Panc1 (cell line): ENCODE data around the gene HTT. TPM values are rescaled to one million over a fixed set of nuclear protein-coding genes. Genes with fewer than 3 reads are reported as not detected.

Experiments
- ATAC-seq: fragments of 200-7000 bp; cut with Tn5 transposase; 2 replicates; pipeline ENCODE4 v1.9.1; 2020; ENCODE audit warnings: mild to moderate bottlenecking, moderate library complexity
- BruUV-seq: library from RNA; stranded (reverse); fragments of 400-500 nt; replicated peaks from 2 replicates; lab custom pipeline; 2021; lab: Mats Ljungman, UMichigan
- CTCF ChIA-PET: fragments of 300-600 bp; sonication (Branson Sonifier 250); formaldehyde crosslinking; loops from one replicate; lab custom pipeline; 2022; ENCODE audit warnings: antibody characterized with exemption; lab: Charles Lee
- POLR2A ChIA-PET: fragments of 300-600 bp; sonication (Branson Sonifier 250); formaldehyde crosslinking; loops from one replicate; lab custom pipeline; 2022; ENCODE audit warnings: antibody characterized with exemption; lab: Charles Lee
- DNase-seq: peaks from one replicate; pipeline ENCODE4 v3.0.0-alpha.2; 2010; ENCODE audit warnings: low read depth, low spot score
- H3K27ac ChIP-seq: 2 replicates; pipeline ENCODE4 v1.5.1; 2011; ENCODE audit warnings: mild to moderate bottlenecking, low read length, inconsistent platforms
- H3K27me3 ChIP-seq: fragments of 200-500 bp; sonication (Bioruptor generic); 2 replicates; pipeline ENCODE4 v1.6.0; 2014; ENCODE audit warnings: low read length, inconsistent platforms; ENCODE audit not compliant: control insufficient read depth, insufficient read depth
- H3K36me3 ChIP-seq: fragments of 200-500 bp; sonication (Bioruptor generic); 2 replicates; pipeline ENCODE4 v1.5.1; 2014; ENCODE audit warnings: inconsistent platforms, mild to moderate bottlenecking, low read length, moderate library complexity; ENCODE audit not compliant: control insufficient read depth, insufficient read depth
- H3K4me1 ChIP-seq: 2 replicates; pipeline ENCODE4 v1.5.1; 2011; ENCODE audit warnings: inconsistent platforms, mild to moderate bottlenecking, low read length, moderate library complexity; ENCODE audit not compliant: control insufficient read depth, insufficient read depth
- H3K4me3 ChIP-seq, 2 experiments: 2 replicates each; pipeline ENCODE4 v1.5.1; 2011 to 2012; ENCODE audit warnings: low read depth in 2 of 2, low read length in 2 of 2, mild to moderate bottlenecking in 2 of 2, inconsistent platforms in 1 of 2, moderate library complexity in 1 of 2
- H3K9me3 ChIP-seq: fragments of 200-500 bp; sonication (Bioruptor generic); 2 replicates; pipeline ENCODE4 v1.5.1; 2014; ENCODE audit warnings: low read depth, mild to moderate bottlenecking, inconsistent platforms, low read length, moderate library complexity; ENCODE audit not compliant: control insufficient read depth, insufficient read depth
- CTCF ChIP-seq: fragments of 450-650 bp; IDR thresholded peaks from 2 replicates; pipeline ENCODE4 v1.5.1; 2017; ENCODE audit warnings: mild to moderate bottlenecking
- POLR2AphosphoS5 ChIP-seq: IDR thresholded peaks from 2 replicates; pipeline ENCODE4 v1.6.1; 2012; ENCODE audit warnings: mild to moderate bottlenecking, low read depth, low read length, moderate library complexity
- SIN3A ChIP-seq: IDR thresholded peaks from 2 replicates; pipeline ENCODE4 v1.6.1; 2012; ENCODE audit warnings: low read depth, mild to moderate bottlenecking, low read length, moderate library complexity, borderline replicate concordance; ENCODE audit not compliant: insufficient read depth
- TCF7L2 ChIP-seq: IDR thresholded peaks from 2 replicates; pipeline ENCODE4 v1.6.1; 2011; ENCODE audit warnings: mild to moderate bottlenecking, low read depth, low read length, inconsistent platforms
- in situ Hi-C: cut with HindIII; loops from 2 replicates; pipeline ENCODE4 v1.10.0; 2016; ENCODE audit warnings: low sequenced_read_pairs, low pct_unique_long_range_greater_than_20kb
- intact Hi-C: fragments of 100-400 bp; cut with micrococcal nuclease; formaldehyde crosslinking; loops from one replicate; pipeline ENCODE4 v1.10.0; 2022; ENCODE audit not compliant: unreplicated experiment
- total RNA-seq: library from RNA; stranded (reverse); gene quantifications from one replicate; pipeline ENCODE4 v1.2.1, GENCODE V29; 2021; ENCODE audit not compliant: unreplicated experiment
- TF ChIP-seq, protein P1 (sequence below), 2 experiments: IDR thresholded peaks; 2 replicates each; pipeline ENCODE4 v1.6.1; 2011 to 2012; ENCODE audit warnings: low read depth in 2 of 2, control low read depth in 1 of 2, low read length in 1 of 2, mild to moderate bottlenecking in 1 of 2, moderate library complexity in 1 of 2; ENCODE audit not compliant: insufficient read depth in 1 of 2

HTT gene
- total RNA-seq, 1 experiment from 2014 or later: 24.7 TPM

GRCh38 chr4:3065551-3065950 is 8.9 kb upstream of the HTT start:
- Histone ChIP-seq H3K4me3 (no peak overlapping the region), H3K4me1 (no peaks in the 10 kb centered on the region), H3K9me3 (no peaks in the 10 kb centered on the region), H3K27me3 (no peaks in the 10 kb centered on the region), H3K36me3 (no peaks in the 10 kb centered on the region), H3K27ac (no peak overlapping the region)
- ATAC-seq (no peak), DNase-seq (no peak)
- no TSS peak for BruUV-seq
- CTCF ChIA-PET: no interaction called here
- intact Hi-C loops (no loop called here), in situ Hi-C loops (no loop called here)
- POLR2A ChIA-PET: no interaction called here
- TF ChIP-seq POLR2AphosphoS5 (no peak), TCF7L2 (no peak), SIN3A (no peak), CTCF (no peak)
- TF ChIP-seq, protein P1, sequence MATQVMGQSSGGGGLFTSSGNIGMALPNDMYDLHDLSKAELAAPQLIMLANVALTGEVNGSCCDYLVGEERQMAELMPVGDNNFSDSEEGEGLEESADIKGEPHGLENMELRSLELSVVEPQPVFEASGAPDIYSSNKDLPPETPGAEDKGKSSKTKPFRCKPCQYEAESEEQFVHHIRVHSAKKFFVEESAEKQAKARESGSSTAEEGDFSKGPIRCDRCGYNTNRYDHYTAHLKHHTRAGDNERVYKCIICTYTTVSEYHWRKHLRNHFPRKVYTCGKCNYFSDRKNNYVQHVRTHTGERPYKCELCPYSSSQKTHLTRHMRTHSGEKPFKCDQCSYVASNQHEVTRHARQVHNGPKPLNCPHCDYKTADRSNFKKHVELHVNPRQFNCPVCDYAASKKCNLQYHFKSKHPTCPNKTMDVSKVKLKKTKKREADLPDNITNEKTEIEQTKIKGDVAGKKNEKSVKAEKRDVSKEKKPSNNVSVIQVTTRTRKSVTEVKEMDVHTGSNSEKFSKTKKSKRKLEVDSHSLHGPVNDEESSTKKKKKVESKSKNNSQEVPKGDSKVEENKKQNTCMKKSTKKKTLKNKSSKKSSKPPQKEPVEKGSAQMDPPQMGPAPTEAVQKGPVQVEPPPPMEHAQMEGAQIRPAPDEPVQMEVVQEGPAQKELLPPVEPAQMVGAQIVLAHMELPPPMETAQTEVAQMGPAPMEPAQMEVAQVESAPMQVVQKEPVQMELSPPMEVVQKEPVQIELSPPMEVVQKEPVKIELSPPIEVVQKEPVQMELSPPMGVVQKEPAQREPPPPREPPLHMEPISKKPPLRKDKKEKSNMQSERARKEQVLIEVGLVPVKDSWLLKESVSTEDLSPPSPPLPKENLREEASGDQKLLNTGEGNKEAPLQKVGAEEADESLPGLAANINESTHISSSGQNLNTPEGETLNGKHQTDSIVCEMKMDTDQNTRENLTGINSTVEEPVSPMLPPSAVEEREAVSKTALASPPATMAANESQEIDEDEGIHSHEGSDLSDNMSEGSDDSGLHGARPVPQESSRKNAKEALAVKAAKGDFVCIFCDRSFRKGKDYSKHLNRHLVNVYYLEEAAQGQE (IDR thresholded peaks at IDR 0.05; ENCODE audit: insufficient read depth in 1 of 2, low read depth in 2 of 2, low read length in 1 of 2): no peak

- Histone ChIP-seq H3K9me3 (no peaks in the 10 kb centered on the region), H3K27ac (no peak overlapping the region), H3K4me3 (no peak overlapping the region), H3K27me3 (no peaks in the 10 kb centered on the region), H3K36me3 (no peaks in the 10 kb centered on the region), H3K4me1 (no peaks in the 10 kb centered on the region)
- intact Hi-C loops (no loop called here), in situ Hi-C loops (no loop called here)
- BruUV-seq: no TSS peak
- TF ChIP-seq POLR2AphosphoS5 (no peak), CTCF (no peak)
- ATAC-seq (no peak), DNase-seq (no peak)
- ChIA-PET CTCF (no interaction called here), POLR2A (no interaction called here)
Measured at GRCh38 chr4:3066836-3067400, 7.6 kb upstream of the HTT start.
